A673 (cell line): ENCODE results near the gene CWF19L1.
"Not testable (repeated sequence)": the region's sequence is repeated elsewhere in the genome, so short reads cannot be mapped to it uniquely, and the experiment has no call there.

Source experiments
- EZH2 ChIP-seq: fragments of 200-600 bp; sonication (generic); IDR thresholded peaks from 2 replicates; pipeline ENCODE4 v1.6.1; 2017; ENCODE audit warnings: borderline replicate concordance, low read depth, mild to moderate bottlenecking, mixed read lengths, antibody characterized with exemption, low read length; ENCODE audit not compliant: poor library complexity, severe bottlenecking
- TF ChIP-seq, protein P1 (sequence below): fragments of 300-800, 200-600 bp; sonication (generic); conservative IDR thresholded peaks from 2 replicates; pipeline ENCODE4 v1.5.1; 2017; ENCODE audit warnings: low read depth, mild to moderate bottlenecking, antibody characterized with exemption, low read length, moderate library complexity, mixed read lengths

- TF ChIP-seq, protein P1, sequence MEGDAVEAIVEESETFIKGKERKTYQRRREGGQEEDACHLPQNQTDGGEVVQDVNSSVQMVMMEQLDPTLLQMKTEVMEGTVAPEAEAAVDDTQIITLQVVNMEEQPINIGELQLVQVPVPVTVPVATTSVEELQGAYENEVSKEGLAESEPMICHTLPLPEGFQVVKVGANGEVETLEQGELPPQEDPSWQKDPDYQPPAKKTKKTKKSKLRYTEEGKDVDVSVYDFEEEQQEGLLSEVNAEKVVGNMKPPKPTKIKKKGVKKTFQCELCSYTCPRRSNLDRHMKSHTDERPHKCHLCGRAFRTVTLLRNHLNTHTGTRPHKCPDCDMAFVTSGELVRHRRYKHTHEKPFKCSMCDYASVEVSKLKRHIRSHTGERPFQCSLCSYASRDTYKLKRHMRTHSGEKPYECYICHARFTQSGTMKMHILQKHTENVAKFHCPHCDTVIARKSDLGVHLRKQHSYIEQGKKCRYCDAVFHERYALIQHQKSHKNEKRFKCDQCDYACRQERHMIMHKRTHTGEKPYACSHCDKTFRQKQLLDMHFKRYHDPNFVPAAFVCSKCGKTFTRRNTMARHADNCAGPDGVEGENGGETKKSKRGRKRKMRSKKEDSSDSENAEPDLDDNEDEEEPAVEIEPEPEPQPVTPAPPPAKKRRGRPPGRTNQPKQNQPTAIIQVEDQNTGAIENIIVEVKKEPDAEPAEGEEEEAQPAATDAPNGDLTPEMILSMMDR: not testable (repeated sequence)
- not testable (repeated sequence) for TF ChIP-seq EZH2
Measured at GRCh38 chr10:100276971-100277370, 9.5 kb upstream of the CWF19L1 start.
